OCI-LY7 (cell line): ENCODE results near the gene LYPLA2. TPM values are rescaled to one million over a fixed set of nuclear protein-coding genes. Genes with fewer than 3 reads are reported as not detected.
A peak's percentile ranks its signal among the peaks of the same experiment; 100 is the strongest.

Experiments used
- BruUV-seq: library from RNA; stranded (reverse); fragments of 400-500 nt; replicated peaks from 2 replicates; lab custom pipeline; 2021; lab: Mats Ljungman, UMichigan
- CTCF ChIA-PET: fragments of 300-600 bp; sonication (Branson Sonifier 250); formaldehyde crosslinking; loops from one replicate; lab custom pipeline; 2022; ENCODE audit warnings: antibody characterized with exemption; ENCODE audit not compliant: unreplicated experiment; lab: Charles Lee
- POLR2A ChIA-PET: fragments of 300-600 bp; sonication (Branson Sonifier 250); formaldehyde crosslinking; loops from one replicate; lab custom pipeline; 2022; ENCODE audit warnings: antibody characterized with exemption; lab: Charles Lee
- DNase-seq: peaks from one replicate; pipeline ENCODE4 v3.0.0-alpha.2; 2015; ENCODE audit warnings: low spot score
- H2AFZ ChIP-seq: fragments of 200-600 bp; sonication (generic), shearing (Covaris generic); 2 replicates; pipeline ENCODE4 v1.6.1; 2014; ENCODE audit warnings: mild to moderate bottlenecking, antibody characterized with exemption, low read length, moderate library complexity
- H3K27ac ChIP-seq: fragments of 200-600 bp; sonication (generic); 2 replicates; pipeline ENCODE4 v1.5.1; 2014; ENCODE audit warnings: mixed run types, low read depth, mild to moderate bottlenecking, moderate library complexity, low read length, inconsistent platforms; ENCODE audit not compliant: poor library complexity, severe bottlenecking
- H3K36me3 ChIP-seq: fragments of 200-600 bp; sonication (generic); 2 replicates; pipeline ENCODE4 v1.6.1; 2014; ENCODE audit warnings: mild to moderate bottlenecking, antibody characterized with exemption, low read length, moderate library complexity, mixed read lengths; ENCODE audit not compliant: insufficient read depth
- H3K4me1 ChIP-seq: fragments of 200-600 bp; sonication (generic); 2 replicates; pipeline ENCODE4 v1.5.1; 2014; ENCODE audit warnings: mild to moderate bottlenecking, low read length; ENCODE audit not compliant: insufficient read depth, poor library complexity, severe bottlenecking
- H3K4me2 ChIP-seq: fragments of 200-600 bp; sonication (generic); 2 replicates; pipeline ENCODE4 v1.6.1; 2014; ENCODE audit warnings: mild to moderate bottlenecking, low read length
- H3K4me3 ChIP-seq: fragments of 200-600 bp; sonication (generic); 2 replicates; pipeline ENCODE4 v1.5.1; 2014; ENCODE audit warnings: mild to moderate bottlenecking, low read depth, low read length; ENCODE audit not compliant: poor library complexity, severe bottlenecking
- H3K79me2 ChIP-seq: fragments of 200-600 bp; sonication (generic); 2 replicates; pipeline ENCODE4 v1.6.1; 2016; ENCODE audit warnings: low read depth, mild to moderate bottlenecking, low read length, moderate library complexity, mixed read lengths; ENCODE audit not compliant: insufficient read depth
- H3K9me2 ChIP-seq: fragments of 200-600 bp; sonication (generic); 2 replicates; pipeline ENCODE4 v1.6.1; 2016; ENCODE audit warnings: mild to moderate bottlenecking, low read length, mixed read lengths; ENCODE audit not compliant: insufficient read depth
- H3K9me3 ChIP-seq: fragments of 200-600 bp; sonication (generic); 2 replicates; pipeline ENCODE4 v1.6.1; 2014; ENCODE audit warnings: mild to moderate bottlenecking, mixed run types, low read length, mixed read lengths
- H4K20me1 ChIP-seq: fragments of 200-600 bp; sonication (generic); 2 replicates; pipeline ENCODE4 v1.6.1; 2014; ENCODE audit warnings: mild to moderate bottlenecking, antibody characterized with exemption, low read length, moderate library complexity, mixed read lengths; ENCODE audit not compliant: insufficient read depth
- CTCF ChIP-seq: fragments of 200-600 bp; sonication (generic); conservative IDR thresholded peaks from 2 replicates; pipeline ENCODE4 v1.5.1; 2014; ENCODE audit warnings: mild to moderate bottlenecking, antibody characterized with exemption, low read length, moderate library complexity, mixed read lengths
- EZH2phosphoT487 ChIP-seq: fragments of 200-600 bp; sonication (generic); IDR thresholded peaks from 2 replicates; pipeline ENCODE4 v1.6.1; 2018; ENCODE audit warnings: low read depth, borderline replicate concordance, mild to moderate bottlenecking, mixed run types, antibody characterized with exemption, low read length, moderate library complexity, mixed read lengths
- intact Hi-C: fragments of 100-400 bp; cut with micrococcal nuclease; formaldehyde crosslinking; loops from one replicate; pipeline ENCODE4 v1.10.0; 2022; ENCODE audit not compliant: unreplicated experiment
- total RNA-seq, 2 experiments: library from RNA; depleted of rRNA in 1 of 2; stranded (reverse); fragments of >200 nt in 1 of 2; shearing (Covaris generic) in 1 of 2; gene quantifications; 2 replicates each; pipeline ENCODE4 v1.2.3, GENCODE V29; 2014 to 2022

LYPLA2 gene
- total RNA-seq, 2 experiments from 2014 or later = 68.3 to 91.2 TPM

GRCh38 chr1:23809751-23810171 is 18.8 kb downstream of the LYPLA2 start:
- Histone ChIP-seq H3K9me3 (no peaks in the 10 kb centered on the region), H4K20me1 (no peaks in the 10 kb centered on the region), H2AFZ (peak overlapping the region; percentile 41; the same call in 1 of the 2 replicates), H3K79me2 (no peaks in the 10 kb centered on the region), H3K9me2 (no peaks in the 10 kb centered on the region), H3K27ac (peak overlapping the region; percentile 25), H3K4me3 (no peak overlapping the region), H3K4me2 (peak overlapping the region; percentile 29; the same call in 1 of the 2 replicates), H3K36me3 (no peaks in the 10 kb centered on the region), H3K4me1 (peaks cover 41% of the 10 kb centered on the region)
- intact Hi-C loops = loop anchor here (1.0 kb wide), 3 partner anchors 45 to 107 kb away; partner anchors contain the start of gene FUCA1
- POLR2A ChIA-PET = interaction anchor here (0.6 to 1.3 kb wide), 3 partner anchors 64 to 107 kb away, joined by 3 to 4 read pairs (median 3); no protein-coding TSS in a partner anchor
- TF ChIP-seq CTCF (peak; percentile 89), EZH2phosphoT487 (no peak)
- CTCF ChIA-PET = interaction anchor here (0.6 to 2.3 kb wide), 4 partner anchors 12 to 325 kb away, joined by 4 to 20 read pairs (median 12); no protein-coding TSS in a partner anchor
- BruUV-seq = no TSS peak
- peak; percentile 86 for DNase-seq

- no TSS peak for BruUV-seq
- peak; percentile 83 for DNase-seq
- no peaks in the 10 kb centered on the region for H3K9me3 ChIP-seq
- H3K79me2 ChIP-seq = no peaks in the 10 kb centered on the region
- no peaks in the 10 kb centered on the region for H3K9me2 ChIP-seq
- TF ChIP-seq EZH2phosphoT487 = no peak
- TF ChIP-seq CTCF = peak; percentile 95
- H4K20me1 ChIP-seq = no peaks in the 10 kb centered on the region
- peak overlapping the region; percentile 29; the same call in 1 of the 2 replicates for H3K4me2 ChIP-seq
- H2AFZ ChIP-seq = peak overlapping the region; percentile 27; the same call in 1 of the 2 replicates
- H3K27ac ChIP-seq = no peak overlapping the region
- peaks cover 35% of the 10 kb centered on the region for H3K4me1 ChIP-seq
- H3K4me3 ChIP-seq = no peak overlapping the region
- intact Hi-C loops = loop anchor here (1.0 kb wide), 2 partner anchors 57 to 105 kb away; partner anchors contain the start of gene FUCA1
- no peaks in the 10 kb centered on the region for H3K36me3 ChIP-seq
- CTCF ChIA-PET = interaction anchor here (0.5 to 2.3 kb wide), 10 partner anchors 9 to 186 kb away, joined by 3 to 20 read pairs (median 5); partner anchors contain the start of genes CNR2 and HMGCL
- POLR2A ChIA-PET = interaction anchor here (0.5 to 1.3 kb wide), 6 partner anchors 10 to 172 kb away, joined by 3 to 5 read pairs (median 4); no protein-coding TSS in a partner anchor
These were observed 20.0 kb downstream of the LYPLA2 start for GRCh38 chr1:23810818-23811540.

- Histone ChIP-seq H2AFZ (no peak overlapping the region), H4K20me1 (no peaks in the 10 kb centered on the region), H3K9me3 (no peaks in the 10 kb centered on the region), H3K79me2 (no peaks in the 10 kb centered on the region), H3K4me2 (no peak overlapping the region), H3K9me2 (no peaks in the 10 kb centered on the region), H3K4me1 (peaks cover 30% of the 10 kb centered on the region), H3K27ac (no peak overlapping the region), H3K36me3 (no peaks in the 10 kb centered on the region), H3K4me3 (no peak overlapping the region)
- ChIA-PET POLR2A (no interaction called here), CTCF (no interaction called here)
- BruUV-seq = no TSS peak
- DNase-seq = no peak
- intact Hi-C loops = no loop called here
- TF ChIP-seq CTCF (no peak), EZH2phosphoT487 (no peak)
These were observed 23.1 kb downstream of the LYPLA2 start for GRCh38 chr1:23814016-23814415.
